Measurements from ENCODE around the gene IFNB1.

DNA sequence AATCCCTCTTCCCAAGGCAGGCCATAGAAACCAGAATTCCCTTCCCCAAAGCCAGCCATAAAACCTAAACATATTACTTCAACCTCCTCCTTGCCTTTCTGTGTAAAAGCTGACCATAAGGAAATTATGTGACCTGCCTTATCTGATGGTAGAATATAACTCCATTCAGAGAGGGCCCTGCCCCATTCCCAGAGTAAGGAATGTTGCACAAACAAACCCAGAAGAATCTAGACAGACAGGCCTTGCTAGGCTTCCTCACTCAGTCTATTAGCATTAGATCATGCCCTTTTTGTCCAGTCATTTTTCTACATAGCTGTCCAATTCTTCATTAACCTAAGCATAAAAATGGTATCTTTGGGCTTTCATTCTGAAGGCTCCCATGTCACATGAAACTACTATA is 17.8 kb upstream of the IFNB1 start:
- TF ChIP-seq, protein P1, sequence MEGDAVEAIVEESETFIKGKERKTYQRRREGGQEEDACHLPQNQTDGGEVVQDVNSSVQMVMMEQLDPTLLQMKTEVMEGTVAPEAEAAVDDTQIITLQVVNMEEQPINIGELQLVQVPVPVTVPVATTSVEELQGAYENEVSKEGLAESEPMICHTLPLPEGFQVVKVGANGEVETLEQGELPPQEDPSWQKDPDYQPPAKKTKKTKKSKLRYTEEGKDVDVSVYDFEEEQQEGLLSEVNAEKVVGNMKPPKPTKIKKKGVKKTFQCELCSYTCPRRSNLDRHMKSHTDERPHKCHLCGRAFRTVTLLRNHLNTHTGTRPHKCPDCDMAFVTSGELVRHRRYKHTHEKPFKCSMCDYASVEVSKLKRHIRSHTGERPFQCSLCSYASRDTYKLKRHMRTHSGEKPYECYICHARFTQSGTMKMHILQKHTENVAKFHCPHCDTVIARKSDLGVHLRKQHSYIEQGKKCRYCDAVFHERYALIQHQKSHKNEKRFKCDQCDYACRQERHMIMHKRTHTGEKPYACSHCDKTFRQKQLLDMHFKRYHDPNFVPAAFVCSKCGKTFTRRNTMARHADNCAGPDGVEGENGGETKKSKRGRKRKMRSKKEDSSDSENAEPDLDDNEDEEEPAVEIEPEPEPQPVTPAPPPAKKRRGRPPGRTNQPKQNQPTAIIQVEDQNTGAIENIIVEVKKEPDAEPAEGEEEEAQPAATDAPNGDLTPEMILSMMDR (IDR thresholded peaks at IDR 0.05 in 2 of 3, conservative IDR thresholded peaks at IDR 0.05 in 1 of 3; ENCODE audit: borderline replicate concordance in 1 of 3, insufficient read depth in 1 of 3, low read depth in 2 of 3, low read length in 2 of 3), result no peak
- no peak for TF ChIP-seq JUND (IDR thresholded peaks at IDR 0.05)
- no peak for TF ChIP-seq SIN3A (IDR thresholded peaks at IDR 0.05; ENCODE audit: low read depth)
- no peak for TF ChIP-seq POLR2A (IDR thresholded peaks at IDR 0.05; ENCODE audit: borderline replicate concordance, extremely low read depth, insufficient read depth, insufficient read length)
- no peak for TF ChIP-seq EZH2 (IDR thresholded peaks at IDR 0.05)
- no peak for TF ChIP-seq FOSL1 (IDR thresholded peaks at IDR 0.05; ENCODE audit: low read depth)
- no peak for TF ChIP-seq MAX (IDR thresholded peaks at IDR 0.05)
